GM12878 (cell line): Measurements from ENCODE around the gene UTP14A.

Experiments
- ATF2 ChIP-seq: IDR thresholded peaks from 2 replicates; pipeline ENCODE4 v1.6.1; 2012; ENCODE audit warnings: low read length, inconsistent platforms
- CBFB ChIP-seq: IDR thresholded peaks from 2 replicates; pipeline ENCODE4 v1.6.1; 2016; ENCODE audit warnings: antibody characterized with exemption, low read depth
- CHD4 ChIP-seq: fragments of 200-600 bp; sonication (generic); IDR thresholded peaks from 2 replicates; pipeline ENCODE4 v1.6.1; 2016; ENCODE audit warnings: mild to moderate bottlenecking
- CREM ChIP-seq: IDR thresholded peaks from 2 replicates; pipeline ENCODE4 v1.6.1; 2014; ENCODE audit warnings: antibody characterized with exemption, low read depth
- CTCF ChIP-seq, 3 experiments: IDR thresholded peaks in 2 of 3; conservative IDR thresholded peaks in 1 of 3; 2 replicates each; pipeline ENCODE4 v1.5.1; 2011; ENCODE audit warnings: low read depth in 3 of 3, low read length in 3 of 3, mild to moderate bottlenecking in 3 of 3, control low read depth in 2 of 3, moderate library complexity in 2 of 3, inconsistent platforms in 1 of 3, mixed read lengths in 1 of 3; ENCODE audit not compliant: control insufficient read depth in 2 of 3, insufficient read depth in 1 of 3; ENCODE audit errors: extremely low read depth in 1 of 3
- E2F8 ChIP-seq: fragments of 450-650 bp; IDR thresholded peaks from 2 replicates; pipeline ENCODE4 v1.6.1; 2018; ENCODE audit warnings: mild to moderate bottlenecking, low read depth, moderate library complexity; ENCODE audit not compliant: partially characterized antibody
- MLLT1 ChIP-seq: fragments of 450-650 bp; IDR thresholded peaks from 2 replicates; pipeline ENCODE4 v1.6.1; 2016; ENCODE audit warnings: mild to moderate bottlenecking
- MXI1 ChIP-seq: fragments of 150-350 bp; IDR thresholded peaks from 2 replicates; pipeline ENCODE4 v1.6.1; 2011; ENCODE audit warnings: low read depth, mild to moderate bottlenecking, inconsistent platforms, low read length, improper control_type of control experiment
- POLR2AphosphoS5 ChIP-seq: IDR thresholded peaks from 2 replicates; pipeline ENCODE4 v1.6.1; 2011; ENCODE audit warnings: mild to moderate bottlenecking, low read length, inconsistent platforms
- RAD21 ChIP-seq: IDR thresholded peaks from 2 replicates; pipeline ENCODE4 v1.6.1; 2011; ENCODE audit warnings: mild to moderate bottlenecking, low read depth, low read length, moderate library complexity; ENCODE audit not compliant: insufficient read depth
- RBBP5 ChIP-seq: fragments of 200-600 bp; sonication (generic); conservative IDR thresholded peaks from 2 replicates; pipeline ENCODE4 v1.6.1; 2016
- RCOR1 ChIP-seq: conservative IDR thresholded peaks from 2 replicates; pipeline ENCODE4 v1.6.1; 2012; ENCODE audit warnings: low read depth, low read length, improper control_type of control experiment
- RFX5 ChIP-seq: IDR thresholded peaks from 2 replicates; pipeline ENCODE4 v1.6.1; 2011; ENCODE audit warnings: low read depth, low read length, improper control_type of control experiment
- ZNF274 ChIP-seq: IDR thresholded peaks from one replicate; pipeline ENCODE4 v1.8.0; 2011; ENCODE audit not compliant: insufficient read length, insufficient read depth

DNA sequence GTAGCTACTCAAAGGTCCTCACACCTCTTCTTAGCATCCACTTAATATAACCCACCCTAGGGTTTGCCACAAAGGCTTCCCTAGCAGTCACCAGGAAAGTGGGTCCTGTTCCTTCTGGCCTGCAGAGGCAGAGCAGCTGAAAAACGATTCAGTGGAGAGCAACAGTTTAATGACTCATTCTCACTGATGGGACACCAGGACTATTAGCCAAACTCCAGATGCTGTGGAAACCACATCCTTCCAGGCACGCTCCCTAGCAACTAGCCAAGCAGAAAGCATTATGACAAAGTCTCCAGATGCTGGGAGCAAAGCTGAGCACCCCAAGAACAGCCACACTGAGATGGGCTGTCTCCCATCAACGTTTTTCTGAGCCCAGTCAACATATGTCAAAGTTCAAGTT, 30.3 kb upstream of the UTP14A start:
- TF ChIP-seq CTCF (IDR thresholded peaks at IDR 0.05 in 2 of 3, conservative IDR thresholded peaks at IDR 0.05 in 1 of 3; ENCODE audit: control insufficient read depth in 2 of 3, extremely low read depth in 1 of 3, insufficient read depth in 1 of 3, low read depth in 3 of 3, low read length in 3 of 3) (no peak), RCOR1 (no peak), CREM (no peak), POLR2AphosphoS5 (no peak), MLLT1 (no peak), CBFB (no peak), RAD21 (no peak), RFX5 (no peak), ATF2 (no peak), ZNF274 (no peak), RBBP5 (no peak), E2F8 (no peak), CHD4 (no peak), MXI1 (no peak)
